SU-DHL-6 (cell line): ENCODE data around the gene ATP13A2.

ENCODE experiments used
- H2AFZ ChIP-seq: fragments of 200-600 bp; sonication (generic); 2 replicates; pipeline ENCODE4 v1.6.1; 2014; ENCODE audit warnings: low read depth, mild to moderate bottlenecking, moderate library complexity, mixed read lengths, antibody characterized with exemption, low read length; ENCODE audit not compliant: severe bottlenecking
- H3F3A ChIP-seq: fragments of 200-600 bp; shearing (Covaris generic); 2 replicates; pipeline ENCODE4 v1.6.0; 2016; ENCODE audit warnings: antibody characterized with exemption, mild to moderate bottlenecking; ENCODE audit not compliant: insufficient read depth
- H3K27ac ChIP-seq: fragments of 200-600 bp; sonication (generic); 2 replicates; pipeline ENCODE4 v1.5.1; 2016; ENCODE audit warnings: low read depth, mild to moderate bottlenecking, low read length, moderate library complexity, mixed read lengths
- H3K27me3 ChIP-seq: fragments of 200-600 bp; sonication (generic), shearing (Covaris generic); 2 replicates; pipeline ENCODE4 v1.6.0; 2014; ENCODE audit warnings: mild to moderate bottlenecking, low read length
- H3K36me3 ChIP-seq: fragments of 200-600 bp; sonication (generic); 2 replicates; pipeline ENCODE4 v1.6.1; 2014; ENCODE audit warnings: mild to moderate bottlenecking, low read length, mixed read lengths
- H3K4me2 ChIP-seq: fragments of 300-600, 200-600 bp; shearing (Covaris generic), sonication (generic); 2 replicates; pipeline ENCODE4 v1.6.0; 2014; ENCODE audit warnings: low read length, low read depth, mild to moderate bottlenecking; ENCODE audit not compliant: poor library complexity, severe bottlenecking
- H3K4me3 ChIP-seq: fragments of 200-600 bp; sonication (generic); 2 replicates; pipeline ENCODE4 v1.5.1; 2014; ENCODE audit warnings: antibody characterized with exemption, low read length, mild to moderate bottlenecking, mixed read lengths; ENCODE audit not compliant: insufficient read depth, poor library complexity, severe bottlenecking
- H3K79me2 ChIP-seq: fragments of 200-600 bp; sonication (generic); 2 replicates; pipeline ENCODE4 v1.6.1; 2014; ENCODE audit warnings: mild to moderate bottlenecking, low read length, moderate library complexity; ENCODE audit not compliant: insufficient read depth
- H3K9ac ChIP-seq: fragments of 200-600 bp; sonication (generic); 2 replicates; pipeline ENCODE4 v1.7.0; 2014; ENCODE audit warnings: mild to moderate bottlenecking, low read length
- H3K9me2 ChIP-seq: fragments of 200-600 bp; sonication (generic); replicated peaks from 2 replicates; pipeline ENCODE4 v1.6.1; 2014; ENCODE audit warnings: low read length; ENCODE audit not compliant: insufficient read depth
- H3K9me3 ChIP-seq: fragments of 200-600 bp; sonication (generic); 2 replicates; pipeline ENCODE4 v1.6.1; 2014; ENCODE audit warnings: low read length, mixed read lengths; ENCODE audit not compliant: insufficient read depth
- H4K20me1 ChIP-seq: fragments of 200-600 bp; sonication (generic); 2 replicates; pipeline ENCODE4 v1.6.1; 2014; ENCODE audit warnings: low read depth, mild to moderate bottlenecking, antibody characterized with exemption, low read length, moderate library complexity, mixed read lengths
- EZH2phosphoT487 ChIP-seq: fragments of 200-600 bp; sonication (generic), shearing (Covaris generic); conservative IDR thresholded peaks from 2 replicates; pipeline ENCODE4 v1.6.1; 2018; ENCODE audit warnings: mild to moderate bottlenecking, antibody characterized with exemption, low read length, moderate library complexity, mixed read lengths
- TF ChIP-seq, protein P1 (sequence below): fragments of 200-600 bp; sonication (generic); IDR thresholded peaks from one replicate; pipeline ENCODE4 v1.5.1; 2017; ENCODE audit warnings: antibody characterized with exemption, mild to moderate bottlenecking, low read length, moderate library complexity; ENCODE audit not compliant: insufficient read depth, poor library complexity, severe bottlenecking

ATP13A2 gene

DNA sequence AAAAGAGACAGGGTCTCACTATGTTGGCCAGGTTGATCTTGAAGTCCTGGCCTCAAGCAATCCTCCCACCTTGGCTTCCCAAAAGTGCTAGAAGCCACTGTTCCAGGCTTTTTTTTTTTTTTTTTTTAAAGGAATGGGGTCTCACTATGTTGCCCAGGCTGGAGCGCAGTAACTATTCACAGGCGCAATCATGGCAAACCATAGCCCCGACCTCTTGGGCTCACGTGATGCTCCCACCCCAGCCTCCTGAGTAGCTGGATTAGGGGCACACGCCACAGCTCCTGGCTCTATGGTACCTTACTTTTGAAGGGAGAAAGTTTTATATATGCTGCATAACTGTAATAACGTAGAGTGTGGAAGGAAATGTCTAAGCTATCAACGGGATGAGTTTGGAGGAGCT lies 5.7 kb upstream of the ATP13A2 start:
- TF ChIP-seq, protein P1, sequence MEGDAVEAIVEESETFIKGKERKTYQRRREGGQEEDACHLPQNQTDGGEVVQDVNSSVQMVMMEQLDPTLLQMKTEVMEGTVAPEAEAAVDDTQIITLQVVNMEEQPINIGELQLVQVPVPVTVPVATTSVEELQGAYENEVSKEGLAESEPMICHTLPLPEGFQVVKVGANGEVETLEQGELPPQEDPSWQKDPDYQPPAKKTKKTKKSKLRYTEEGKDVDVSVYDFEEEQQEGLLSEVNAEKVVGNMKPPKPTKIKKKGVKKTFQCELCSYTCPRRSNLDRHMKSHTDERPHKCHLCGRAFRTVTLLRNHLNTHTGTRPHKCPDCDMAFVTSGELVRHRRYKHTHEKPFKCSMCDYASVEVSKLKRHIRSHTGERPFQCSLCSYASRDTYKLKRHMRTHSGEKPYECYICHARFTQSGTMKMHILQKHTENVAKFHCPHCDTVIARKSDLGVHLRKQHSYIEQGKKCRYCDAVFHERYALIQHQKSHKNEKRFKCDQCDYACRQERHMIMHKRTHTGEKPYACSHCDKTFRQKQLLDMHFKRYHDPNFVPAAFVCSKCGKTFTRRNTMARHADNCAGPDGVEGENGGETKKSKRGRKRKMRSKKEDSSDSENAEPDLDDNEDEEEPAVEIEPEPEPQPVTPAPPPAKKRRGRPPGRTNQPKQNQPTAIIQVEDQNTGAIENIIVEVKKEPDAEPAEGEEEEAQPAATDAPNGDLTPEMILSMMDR = no peak
- no peak for TF ChIP-seq EZH2phosphoT487
- Histone ChIP-seq H2AFZ (no peak overlapping the region), H3K9me3 (no peaks in the 10 kb centered on the region), H3K27ac (no peak overlapping the region), H3K4me2 (no peak overlapping the region), H3K36me3 (peaks cover 10% of the 10 kb centered on the region; the same call in 1 of the 2 replicates), H3K27me3 (no peaks in the 10 kb centered on the region), H3K4me3 (no peak overlapping the region), H3K9ac (no peak overlapping the region), H3K79me2 (no peaks in the 10 kb centered on the region), H4K20me1 (no peaks in the 10 kb centered on the region), H3K9me2 (no peaks in the 10 kb centered on the region), H3F3A (no peaks in the 10 kb centered on the region)

DNA sequence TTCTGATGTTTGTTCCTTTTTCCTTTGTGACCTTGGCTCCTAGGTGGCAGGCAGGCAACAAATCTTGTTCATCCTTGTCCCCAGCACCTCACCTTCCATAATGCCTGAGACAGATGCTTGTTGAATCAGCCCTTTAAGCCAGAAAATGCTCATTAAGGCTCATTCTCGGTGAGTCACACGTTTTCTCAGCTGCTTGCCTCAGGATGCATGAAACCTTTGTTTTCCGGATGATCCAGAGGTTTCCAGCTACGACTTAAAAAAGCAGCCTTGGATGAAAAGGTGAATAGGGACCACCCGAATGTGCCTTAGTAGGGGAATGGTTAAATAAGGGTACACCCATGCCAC lies 4.6 kb upstream of the ATP13A2 start:
- H3K4me3 ChIP-seq = no peak overlapping the region
- no peaks in the 10 kb centered on the region for H3K79me2 ChIP-seq
- peaks cover 10% of the 10 kb centered on the region; the same call in 1 of the 2 replicates for H3K36me3 ChIP-seq
- no peak overlapping the region for H3K4me2 ChIP-seq
- no peaks in the 10 kb centered on the region for H3K27me3 ChIP-seq
- H3K9me3 ChIP-seq = no peaks in the 10 kb centered on the region
- no peak overlapping the region for H3K27ac ChIP-seq
- TF ChIP-seq EZH2phosphoT487 = no peak
- TF ChIP-seq, protein P1 = no peak
- no peaks in the 10 kb centered on the region for H4K20me1 ChIP-seq
- no peaks in the 10 kb centered on the region for H3F3A ChIP-seq
- no peak overlapping the region for H2AFZ ChIP-seq
- no peak overlapping the region for H3K9ac ChIP-seq
- H3K9me2 ChIP-seq = no peaks in the 10 kb centered on the region

DNA sequence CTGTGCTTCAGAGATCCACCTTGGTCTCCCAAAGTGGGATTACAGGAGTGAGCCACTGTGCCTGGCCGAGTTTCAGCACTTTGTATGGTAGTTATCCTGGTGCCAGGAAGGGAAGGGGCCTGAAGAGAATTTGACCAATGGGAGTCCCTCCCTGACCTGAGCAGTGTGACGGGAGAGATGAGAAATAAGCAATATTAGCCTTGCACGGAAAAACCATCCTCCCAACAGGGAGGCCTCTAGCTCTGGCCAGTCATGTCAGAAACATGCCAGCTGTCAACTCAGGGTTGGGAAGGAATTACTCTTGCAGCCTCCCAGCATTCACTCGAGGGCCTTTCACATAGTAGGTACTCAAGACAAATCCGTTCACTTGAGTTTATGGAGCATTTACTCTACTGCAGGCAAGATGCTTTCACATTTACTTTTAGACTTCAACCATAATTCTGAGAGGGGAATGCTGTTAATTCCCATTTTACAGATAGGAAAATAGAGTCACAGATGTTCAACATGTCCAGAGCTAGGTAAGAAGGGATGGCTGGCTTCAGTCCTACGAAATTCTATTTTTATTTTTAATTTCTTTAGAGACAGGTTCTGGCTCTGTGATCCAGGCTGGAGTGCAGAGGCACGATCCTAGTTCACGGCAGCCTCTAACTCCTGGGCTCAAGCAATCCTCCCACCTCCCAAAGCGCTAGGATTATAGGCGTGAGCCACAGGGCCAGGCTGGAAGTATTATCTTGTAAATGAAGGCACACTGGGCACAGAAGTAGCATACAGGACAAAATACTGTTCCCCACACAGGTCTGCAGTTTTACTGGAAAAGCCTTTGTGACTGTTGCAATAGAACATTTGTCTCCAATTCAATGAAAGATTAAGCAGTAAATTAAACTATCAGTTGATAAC lies 3.2 kb upstream of the ATP13A2 start:
- H3K4me2 ChIP-seq = no peak overlapping the region
- H3K79me2 ChIP-seq = no peaks in the 10 kb centered on the region
- H3F3A ChIP-seq = no peaks in the 10 kb centered on the region
- TF ChIP-seq, protein P1 = no peak
- TF ChIP-seq EZH2phosphoT487 = no peak
- no peak overlapping the region for H2AFZ ChIP-seq
- no peak overlapping the region for H3K27ac ChIP-seq
- no peaks in the 10 kb centered on the region; the same call in 1 of the 2 replicates for H4K20me1 ChIP-seq
- H3K27me3 ChIP-seq = no peaks in the 10 kb centered on the region
- H3K9me3 ChIP-seq = no peaks in the 10 kb centered on the region
- no peaks in the 10 kb centered on the region for H3K9me2 ChIP-seq
- no peak overlapping the region for H3K4me3 ChIP-seq
- H3K9ac ChIP-seq = no peak overlapping the region
- H3K36me3 ChIP-seq = peaks cover 3% of the 10 kb centered on the region; the same call in 1 of the 2 replicates
